ENCODE results near the gene GPR89A.
"Not testable (repeated sequence)": the region's sequence is repeated elsewhere in the genome, so short reads cannot be mapped to it uniquely, and the experiment has no call there.

DNA sequence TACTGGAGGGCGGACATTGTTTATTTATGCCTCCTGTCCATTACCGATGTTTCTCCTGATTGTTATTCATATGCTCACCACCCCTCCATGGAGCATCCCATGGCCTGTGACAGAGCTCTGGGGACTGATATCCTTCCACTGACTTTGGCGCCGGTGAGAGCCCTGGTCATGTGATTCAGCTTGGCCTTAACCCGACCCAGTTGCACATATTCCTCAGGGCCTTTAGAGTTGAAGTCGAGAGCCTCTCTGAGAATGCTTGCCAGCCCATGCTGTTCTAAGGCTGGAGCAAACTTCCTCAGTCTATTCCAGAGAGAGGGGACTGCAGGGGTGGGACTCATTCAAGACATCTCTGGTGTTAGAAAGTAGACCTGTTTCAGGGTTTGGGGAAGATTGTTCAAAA, 11.6 kb upstream of the GPR89A start:
- not testable (repeated sequence) for TF ChIP-seq EZH2 (IDR thresholded peaks at IDR 0.05; ENCODE audit: borderline replicate concordance, low read length)
- TF ChIP-seq, protein P1, sequence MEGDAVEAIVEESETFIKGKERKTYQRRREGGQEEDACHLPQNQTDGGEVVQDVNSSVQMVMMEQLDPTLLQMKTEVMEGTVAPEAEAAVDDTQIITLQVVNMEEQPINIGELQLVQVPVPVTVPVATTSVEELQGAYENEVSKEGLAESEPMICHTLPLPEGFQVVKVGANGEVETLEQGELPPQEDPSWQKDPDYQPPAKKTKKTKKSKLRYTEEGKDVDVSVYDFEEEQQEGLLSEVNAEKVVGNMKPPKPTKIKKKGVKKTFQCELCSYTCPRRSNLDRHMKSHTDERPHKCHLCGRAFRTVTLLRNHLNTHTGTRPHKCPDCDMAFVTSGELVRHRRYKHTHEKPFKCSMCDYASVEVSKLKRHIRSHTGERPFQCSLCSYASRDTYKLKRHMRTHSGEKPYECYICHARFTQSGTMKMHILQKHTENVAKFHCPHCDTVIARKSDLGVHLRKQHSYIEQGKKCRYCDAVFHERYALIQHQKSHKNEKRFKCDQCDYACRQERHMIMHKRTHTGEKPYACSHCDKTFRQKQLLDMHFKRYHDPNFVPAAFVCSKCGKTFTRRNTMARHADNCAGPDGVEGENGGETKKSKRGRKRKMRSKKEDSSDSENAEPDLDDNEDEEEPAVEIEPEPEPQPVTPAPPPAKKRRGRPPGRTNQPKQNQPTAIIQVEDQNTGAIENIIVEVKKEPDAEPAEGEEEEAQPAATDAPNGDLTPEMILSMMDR (IDR thresholded peaks at IDR 0.05; ENCODE audit: low read length) = not testable (repeated sequence)

Measured in OCI-LY1 (cell line).